Ishikawa (cell line): Measurements from ENCODE around the gene TUBB4B.

Source experiments
- CREB1 ChIP-seq: IDR thresholded peaks from 2 replicates; pipeline ENCODE4 v1.6.1; 2012; ENCODE audit warnings: low read depth
- REST ChIP-seq: IDR thresholded peaks from 2 replicates; pipeline ENCODE4 v1.6.1; 2012; ENCODE audit warnings: low read depth, mild to moderate bottlenecking
- YY1 ChIP-seq: IDR thresholded peaks from 2 replicates; pipeline ENCODE4 v1.6.1; 2012; ENCODE audit warnings: low read depth
- TF ChIP-seq, protein P1 (sequence below): IDR thresholded peaks from 2 replicates; pipeline ENCODE4 v1.6.1; 2012

DNA sequence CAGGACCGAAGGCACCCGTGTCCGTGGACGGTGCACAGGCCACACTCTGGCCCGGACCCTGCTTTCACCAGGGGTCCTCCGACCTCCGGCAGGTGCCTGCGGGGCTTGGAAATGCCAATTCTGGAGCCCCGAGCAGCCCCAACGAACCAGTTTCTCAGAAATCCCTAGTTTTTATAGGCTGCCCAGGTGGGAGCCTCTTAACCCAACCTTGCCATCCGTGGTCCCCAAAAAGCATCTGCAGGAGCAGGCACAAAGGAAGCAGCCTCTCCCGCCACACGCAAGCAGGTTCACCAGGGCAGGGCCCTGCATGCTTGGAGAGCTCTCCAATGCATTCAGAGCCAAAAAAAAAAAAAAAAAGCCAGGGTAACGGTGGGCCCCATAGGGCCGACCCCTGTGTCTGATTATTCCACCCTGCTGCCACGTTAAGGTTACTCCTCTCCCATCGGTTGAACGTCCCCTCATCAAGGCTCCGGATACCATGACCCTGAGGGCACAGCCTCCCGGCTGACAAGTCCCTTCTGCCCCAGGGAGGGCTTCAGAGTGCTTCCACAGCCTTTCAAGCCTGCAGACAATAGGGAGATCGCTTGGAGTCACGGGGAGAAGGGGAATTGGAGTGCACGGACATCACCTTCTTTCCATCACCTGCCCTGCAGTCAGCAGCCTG lies 39.8 kb upstream of the TUBB4B start:
- TF ChIP-seq REST (no peak), YY1 (no peak), CREB1 (no peak)
- TF ChIP-seq, protein P1, sequence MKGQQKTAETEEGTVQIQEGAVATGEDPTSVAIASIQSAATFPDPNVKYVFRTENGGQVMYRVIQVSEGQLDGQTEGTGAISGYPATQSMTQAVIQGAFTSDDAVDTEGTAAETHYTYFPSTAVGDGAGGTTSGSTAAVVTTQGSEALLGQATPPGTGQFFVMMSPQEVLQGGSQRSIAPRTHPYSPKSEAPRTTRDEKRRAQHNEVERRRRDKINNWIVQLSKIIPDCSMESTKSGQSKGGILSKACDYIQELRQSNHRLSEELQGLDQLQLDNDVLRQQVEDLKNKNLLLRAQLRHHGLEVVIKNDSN, result no peak
